IPS-NIHi7 (cell line): ENCODE results near the gene HEXD.
A peak's percentile ranks its signal among the peaks of the same experiment; 100 is the strongest.
"Not testable (repeated sequence)": the region's sequence is repeated elsewhere in the genome, so short reads cannot be mapped to it uniquely, and the experiment has no call there.

Experiments
- DNase-seq: peaks from one replicate; pipeline ENCODE4 v3.0.0; 2012; ENCODE audit warnings: mixed read lengths; ENCODE audit errors: extremely low spot score

HEXD gene

DNA sequence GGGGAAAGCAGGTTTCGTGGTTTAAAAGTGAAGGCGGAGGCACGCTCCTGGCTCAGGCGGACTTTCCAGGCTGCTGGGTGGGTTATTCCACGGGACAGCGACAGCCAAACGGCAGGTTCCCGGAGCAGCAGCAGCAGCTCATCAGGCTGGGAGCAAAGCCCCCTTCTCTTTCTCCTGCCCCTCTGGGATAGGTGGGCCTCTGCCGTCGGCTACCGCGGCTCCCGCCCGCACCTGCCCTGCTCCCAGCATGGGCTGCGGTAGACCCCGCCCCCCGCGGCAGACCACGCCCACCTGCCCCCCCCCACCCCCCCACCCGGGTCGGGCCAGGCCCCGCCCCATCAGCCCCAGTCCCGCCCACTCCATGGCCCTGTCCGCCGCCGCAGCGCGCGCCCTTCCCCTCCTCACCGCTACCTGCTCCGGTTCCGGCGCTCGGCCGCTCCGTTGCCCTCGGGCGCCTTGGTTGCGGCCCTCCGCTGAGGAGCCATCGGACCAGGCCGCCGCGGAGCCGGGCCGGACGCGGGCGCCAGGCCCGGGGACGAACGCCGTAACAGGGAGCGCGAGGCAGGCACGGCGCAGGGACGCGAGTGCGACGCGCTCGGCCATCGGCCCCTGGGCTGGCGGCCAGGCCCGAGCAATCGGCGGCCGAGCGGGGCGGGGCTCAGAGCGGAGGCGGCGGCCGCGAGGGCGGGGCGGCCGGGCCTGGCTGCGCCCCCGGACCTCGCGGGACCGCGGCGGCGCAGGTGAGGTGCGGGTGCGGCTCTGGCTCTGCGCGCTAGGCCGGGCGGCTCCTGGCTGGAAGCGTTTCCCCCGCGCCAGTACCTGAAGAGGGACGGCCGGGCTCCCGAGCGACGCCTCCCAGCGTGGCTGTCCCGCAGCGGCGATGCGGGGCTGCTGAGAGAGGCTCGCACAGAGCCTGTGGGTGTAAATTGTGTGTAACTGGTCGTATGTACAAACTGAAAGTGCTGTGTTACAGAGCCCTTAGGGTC, at the start of gene HEXD, which contains the start of gene OGFOD3:
Gene HEXD (plus strand): TSS at position 347 of the 986 bp plus-strand sequence. CDS start 1,453 bp downstream, outside the sequence.
Gene OGFOD3 (minus strand): TSS at position 586 of the 986 bp plus-strand sequence. CDS start 101 bp downstream, at position 485.
- DNase-seq, result peak; percentile 99

DNA sequence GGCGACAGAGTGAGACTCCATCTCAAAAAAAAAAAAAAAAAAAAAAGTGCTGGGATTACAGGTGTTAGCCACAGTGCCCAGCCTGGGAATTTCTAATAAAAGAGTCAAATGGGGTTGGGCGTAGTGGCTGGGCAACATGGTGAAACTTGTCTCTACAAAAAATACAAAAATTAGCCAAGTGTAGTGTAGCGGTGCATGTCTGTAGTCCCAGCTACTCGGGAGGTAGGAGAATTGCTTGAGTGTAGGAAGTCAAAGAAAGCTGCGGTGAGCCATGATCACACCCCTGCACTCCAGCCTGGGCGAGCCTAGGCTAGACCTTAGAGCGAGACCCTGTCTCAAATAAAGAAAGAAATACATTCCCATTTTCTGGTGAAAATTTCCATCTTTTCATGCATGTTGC, 48.9 kb upstream of the HEXD start:
- DNase-seq, result no peak

DNA sequence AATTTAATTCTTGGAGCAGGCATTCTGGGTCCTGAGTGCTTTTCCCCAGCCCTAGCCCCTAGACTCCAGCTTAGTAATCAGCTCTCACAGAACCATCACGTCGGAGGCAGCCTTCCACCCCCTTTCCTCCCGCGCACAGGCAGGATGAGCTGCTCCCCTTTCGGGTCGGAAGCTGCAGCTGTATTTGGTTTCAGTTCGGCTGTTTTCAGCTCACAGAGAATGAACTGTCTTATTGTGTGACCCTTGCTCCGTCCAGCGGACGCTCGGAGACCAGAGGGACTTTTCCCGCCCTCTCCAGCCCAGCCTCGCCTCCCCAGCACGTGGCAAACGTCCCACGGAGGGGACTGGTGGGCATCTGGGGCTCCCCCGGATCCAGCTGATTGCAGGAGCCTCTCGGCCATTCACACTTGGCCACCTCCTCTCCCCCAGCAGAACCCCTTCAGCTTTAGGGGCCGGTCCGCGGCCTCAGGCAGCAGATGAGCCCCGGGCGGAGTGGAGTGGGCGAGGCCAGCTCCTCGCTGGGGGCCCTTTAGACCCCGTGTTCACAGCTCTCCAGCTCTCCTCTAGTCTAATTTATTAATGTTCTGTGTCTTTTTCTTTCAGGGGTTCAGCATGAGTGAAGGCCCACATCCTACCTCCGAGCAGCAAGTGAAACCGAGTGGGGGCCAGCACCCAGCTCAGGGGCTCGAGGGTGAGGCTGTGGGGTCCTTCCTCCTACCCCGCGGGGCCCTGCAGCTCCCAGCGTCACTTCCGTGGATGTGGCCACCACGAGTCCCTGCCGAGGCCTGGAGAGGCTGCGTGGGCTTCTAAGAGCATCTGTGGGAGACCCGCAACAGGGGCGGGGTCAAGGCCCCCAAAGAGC, 47.4 kb upstream of the HEXD start:
- no peak for DNase-seq

DNA sequence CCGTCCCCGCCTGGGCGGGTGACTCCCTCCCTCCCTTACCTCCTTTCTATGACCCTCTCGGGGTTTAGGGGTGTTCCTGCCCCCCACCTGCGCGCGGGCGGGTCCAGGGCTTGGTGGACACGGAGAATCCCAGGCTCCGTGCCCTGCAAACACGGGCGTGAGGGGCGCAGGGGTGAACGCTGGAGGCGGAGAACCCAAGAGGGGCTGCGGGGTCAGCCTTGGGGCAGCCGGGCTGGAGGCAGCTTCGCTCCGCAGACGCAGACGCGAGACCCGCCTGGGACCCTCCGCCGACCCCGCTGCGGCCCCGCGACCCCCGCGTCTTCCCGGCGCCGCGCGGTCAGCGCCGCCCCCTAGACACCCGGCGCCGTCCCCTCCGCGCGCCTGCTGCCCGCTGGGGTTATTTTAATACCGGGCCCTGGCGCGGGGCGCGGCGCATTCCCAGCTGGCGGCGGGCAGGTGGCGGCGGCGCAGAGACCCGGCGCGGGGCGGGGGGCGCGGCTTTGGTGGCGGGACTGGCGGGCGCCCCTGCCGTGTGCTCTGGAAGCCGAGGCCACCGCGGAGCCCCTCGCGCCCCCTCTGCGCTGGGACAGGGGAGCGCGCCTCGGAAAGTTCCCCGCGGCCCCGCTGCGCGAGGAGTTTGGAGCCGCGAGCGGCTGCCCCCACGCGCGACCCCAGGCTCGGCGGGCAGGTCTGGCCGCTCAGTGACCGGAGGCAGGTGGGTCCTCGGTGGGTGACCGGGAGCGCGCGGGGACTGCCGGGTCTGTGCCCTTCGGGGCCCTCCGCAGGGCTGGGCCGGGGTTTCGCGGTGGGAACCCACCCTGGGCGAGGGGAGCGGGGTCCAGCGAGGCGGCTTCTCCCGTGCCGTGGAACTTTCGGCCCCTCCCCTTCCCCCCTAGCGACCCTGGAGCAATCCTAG, 46.6 kb upstream of the HEXD start, which contains the start of gene UTS2R:
Gene UTS2R (plus strand): TSS at position 433 of the 916 bp plus-strand sequence. CDS start 2,560 bp downstream, outside the sequence.
- peak; percentile 52 for DNase-seq

DNA sequence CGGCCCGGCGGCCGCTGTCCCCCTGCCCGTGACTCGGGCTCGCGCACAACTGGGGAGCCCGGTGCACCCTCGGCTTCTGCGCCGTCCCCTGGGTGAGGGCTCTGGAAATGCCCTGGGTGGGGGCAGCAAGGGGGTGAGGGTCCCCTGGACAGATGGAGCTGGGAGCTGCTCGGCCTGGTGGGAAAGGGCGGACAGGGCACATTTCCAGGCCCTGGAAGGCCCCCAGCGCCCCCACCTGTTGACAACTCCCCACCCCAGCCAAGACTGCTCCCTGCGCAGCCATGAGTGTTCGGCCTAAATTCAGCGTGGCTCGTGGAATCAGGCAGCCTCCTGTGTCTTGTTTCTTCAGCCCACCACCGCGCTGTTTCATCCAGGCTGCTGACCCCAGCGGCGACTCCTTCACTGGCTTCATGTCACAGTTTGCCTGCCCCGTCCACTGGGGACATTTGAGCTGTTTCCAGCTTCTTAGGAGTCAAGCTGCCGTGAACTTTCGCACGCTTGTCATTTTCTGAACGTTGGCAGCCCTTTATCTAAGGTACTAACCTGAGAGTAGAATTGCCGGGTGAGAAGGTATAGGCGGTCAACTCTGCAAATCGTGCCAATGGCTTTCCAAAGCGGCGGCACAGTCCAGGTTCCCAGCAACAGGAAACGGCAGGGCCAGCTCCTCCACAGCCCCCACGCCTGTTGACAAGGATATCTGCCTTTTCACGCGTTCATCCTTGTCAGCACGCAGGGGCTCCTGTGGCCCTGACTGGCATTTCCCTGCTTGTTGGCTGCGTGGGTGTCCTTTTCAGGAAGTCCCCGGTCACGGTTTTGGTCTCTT, 45.7 kb upstream of the HEXD start:
- DNase-seq, result no peak

DNA sequence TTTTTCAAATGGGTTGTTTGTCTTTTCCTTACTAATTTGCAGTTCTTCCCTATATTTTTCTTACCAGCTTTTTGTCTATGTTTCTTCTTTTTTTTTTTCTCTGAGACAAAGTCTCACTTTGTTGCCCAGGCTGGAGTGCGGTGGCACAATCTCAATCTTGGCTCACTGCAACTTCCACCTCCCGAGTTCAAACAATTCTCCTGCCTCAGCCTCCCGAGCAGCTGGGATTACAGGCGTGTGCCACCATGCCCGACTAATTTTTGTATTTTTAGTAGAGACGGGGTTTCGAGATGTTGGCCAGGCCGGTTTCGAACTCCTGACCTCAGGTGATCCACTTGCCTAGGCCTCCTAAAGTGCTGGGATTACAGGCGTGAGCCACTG, 45.1 kb upstream of the HEXD start:
- DNase-seq, result not testable (repeated sequence)

DNA sequence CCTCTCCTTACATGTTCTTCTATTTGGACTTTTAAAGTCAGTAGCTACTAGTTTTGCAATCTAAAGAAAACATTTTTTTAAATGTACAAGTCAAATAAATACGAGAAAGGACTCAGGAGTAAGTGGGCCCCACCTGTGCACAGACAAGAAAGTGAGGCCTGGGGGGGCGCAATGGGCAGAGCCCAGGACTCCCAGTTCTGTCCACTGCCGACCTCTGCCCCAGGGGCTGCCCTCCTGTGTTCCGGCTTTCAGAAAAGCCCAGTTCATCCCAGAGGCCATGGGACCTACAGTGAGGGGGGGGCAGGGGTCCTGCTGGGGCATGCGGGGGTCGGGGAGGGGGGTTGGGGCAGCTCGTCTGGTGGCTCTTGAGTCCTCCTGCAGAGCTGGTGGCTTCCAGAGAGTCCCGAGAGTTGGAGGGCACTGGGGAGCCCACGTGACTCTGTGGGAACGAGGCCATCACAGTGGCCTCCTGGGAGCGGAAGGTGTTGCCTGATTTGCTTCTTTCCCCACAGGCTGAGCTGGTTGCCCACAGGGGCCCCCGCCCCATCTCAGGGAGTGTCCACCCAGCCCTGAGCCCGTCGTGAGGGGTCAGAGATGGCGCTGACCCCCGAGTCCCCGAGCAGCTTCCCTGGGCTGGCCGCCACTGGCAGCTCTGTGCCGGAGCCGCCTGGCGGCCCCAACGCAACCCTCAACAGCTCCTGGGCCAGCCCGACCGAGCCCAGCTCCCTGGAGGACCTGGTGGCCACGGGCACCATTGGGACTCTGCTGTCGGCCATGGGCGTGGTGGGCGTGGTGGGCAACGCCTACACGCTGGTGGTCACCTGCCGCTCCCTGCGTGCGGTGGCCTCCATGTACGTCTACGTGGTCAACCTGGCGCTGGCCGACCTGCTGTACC, 44.2 kb upstream of the HEXD start:
- DNase-seq, result no peak

DNA sequence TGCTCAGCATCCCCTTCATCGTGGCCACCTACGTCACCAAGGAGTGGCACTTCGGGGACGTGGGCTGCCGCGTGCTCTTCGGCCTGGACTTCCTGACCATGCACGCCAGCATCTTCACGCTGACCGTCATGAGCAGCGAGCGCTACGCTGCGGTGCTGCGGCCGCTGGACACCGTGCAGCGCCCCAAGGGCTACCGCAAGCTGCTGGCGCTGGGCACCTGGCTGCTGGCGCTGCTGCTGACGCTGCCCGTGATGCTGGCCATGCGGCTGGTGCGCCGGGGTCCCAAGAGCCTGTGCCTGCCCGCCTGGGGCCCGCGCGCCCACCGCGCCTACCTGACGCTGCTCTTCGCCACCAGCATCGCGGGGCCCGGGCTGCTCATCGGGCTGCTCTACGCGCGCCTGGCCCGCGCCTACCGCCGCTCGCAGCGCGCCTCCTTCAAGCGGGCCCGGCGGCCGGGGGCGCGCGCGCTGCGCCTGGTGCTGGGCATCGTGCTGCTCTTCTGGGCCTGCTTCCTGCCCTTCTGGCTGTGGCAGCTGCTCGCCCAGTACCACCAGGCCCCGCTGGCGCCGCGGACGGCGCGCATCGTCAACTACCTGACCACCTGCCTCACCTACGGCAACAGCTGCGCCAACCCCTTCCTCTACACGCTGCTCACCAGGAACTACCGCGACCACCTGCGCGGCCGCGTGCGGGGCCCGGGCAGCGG, 43.4 kb upstream of the HEXD start:
- no peak for DNase-seq

DNA sequence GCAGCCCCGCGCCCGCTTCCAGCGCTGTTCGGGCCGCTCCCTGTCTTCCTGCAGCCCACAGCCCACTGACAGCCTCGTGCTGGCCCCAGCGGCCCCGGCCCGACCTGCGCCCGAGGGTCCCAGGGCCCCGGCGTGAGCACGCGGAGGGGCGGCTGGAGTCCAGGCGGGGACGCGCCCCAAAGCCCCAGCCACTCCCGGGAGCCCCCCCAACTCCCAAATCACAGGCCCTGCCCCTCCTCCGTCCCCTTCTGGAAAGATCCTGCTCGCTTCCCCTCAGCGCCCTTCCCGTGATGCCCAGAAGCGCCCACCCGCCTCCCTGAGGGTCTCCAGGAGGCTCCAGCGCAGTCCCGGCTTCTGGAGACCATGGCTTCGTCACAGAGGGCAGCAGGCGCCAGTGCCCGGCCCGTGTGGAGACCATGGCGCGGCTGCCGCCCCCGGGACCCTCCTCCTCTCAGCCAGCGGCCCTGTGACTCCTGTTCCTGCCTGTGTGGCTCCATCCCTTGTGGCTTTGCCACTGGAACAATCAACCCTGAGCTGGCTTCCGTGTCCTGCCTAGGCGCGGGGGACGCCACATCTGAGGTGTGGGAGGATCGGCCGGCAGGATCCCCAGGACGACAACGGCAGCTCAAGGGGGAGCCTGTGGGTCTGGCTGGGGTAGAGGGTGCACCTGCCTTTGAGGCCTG, 42.6 kb upstream of the HEXD start:
- no peak for DNase-seq

DNA sequence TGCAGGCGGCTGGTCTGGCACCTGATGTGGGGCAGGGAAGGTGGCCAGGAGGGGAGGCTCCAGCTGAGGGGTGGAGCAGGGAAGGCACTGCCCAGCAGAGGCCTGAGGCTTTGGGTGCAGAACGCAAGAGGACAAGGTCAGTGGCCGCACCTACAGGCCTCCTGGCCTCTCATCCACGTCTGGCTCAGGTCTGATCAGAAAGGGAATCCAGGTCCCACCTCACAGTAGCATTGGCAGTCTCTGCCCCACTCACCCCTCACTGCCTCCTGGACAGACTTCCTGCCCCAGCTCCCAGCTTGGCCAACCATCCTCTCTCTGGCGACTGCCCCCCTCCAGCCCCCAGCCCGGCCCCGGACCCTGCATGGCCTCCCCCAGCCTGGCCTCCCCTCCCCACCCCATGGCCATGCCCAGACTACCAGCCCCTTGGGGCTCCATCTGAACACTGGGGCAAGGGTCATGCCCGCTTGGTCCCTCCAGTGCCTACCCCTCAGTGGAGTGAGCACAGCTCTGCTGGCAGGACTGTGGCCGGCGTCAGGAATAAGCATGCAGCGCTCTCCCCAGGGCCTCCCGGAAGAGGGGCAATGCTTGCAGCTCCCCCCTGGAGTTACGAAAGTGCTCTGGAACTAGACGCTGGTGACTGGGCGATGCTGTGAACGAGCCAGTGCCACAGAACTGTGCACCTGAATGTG, 42.0 kb upstream of the HEXD start:
- no peak for DNase-seq

DNA sequence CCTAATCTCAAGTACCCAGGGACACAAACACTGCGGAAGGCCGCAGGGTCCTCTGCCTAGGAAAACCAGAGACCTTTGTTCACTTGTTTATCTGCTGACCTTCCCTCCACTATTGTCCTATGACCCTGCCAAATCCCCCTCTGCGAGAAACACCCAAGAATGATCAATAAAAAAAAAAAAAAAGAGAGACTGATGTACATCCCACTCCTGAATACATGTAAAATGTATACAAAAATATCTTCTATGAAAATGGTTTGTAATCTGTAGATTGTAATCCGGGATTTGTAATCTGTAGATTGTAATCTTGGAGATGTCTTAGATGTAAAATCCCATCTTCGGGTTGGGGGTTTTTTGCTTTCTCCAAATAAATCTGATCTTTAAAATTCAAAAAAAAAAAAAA, 40.9 kb upstream of the HEXD start:
- not testable (repeated sequence) for DNase-seq

DNA sequence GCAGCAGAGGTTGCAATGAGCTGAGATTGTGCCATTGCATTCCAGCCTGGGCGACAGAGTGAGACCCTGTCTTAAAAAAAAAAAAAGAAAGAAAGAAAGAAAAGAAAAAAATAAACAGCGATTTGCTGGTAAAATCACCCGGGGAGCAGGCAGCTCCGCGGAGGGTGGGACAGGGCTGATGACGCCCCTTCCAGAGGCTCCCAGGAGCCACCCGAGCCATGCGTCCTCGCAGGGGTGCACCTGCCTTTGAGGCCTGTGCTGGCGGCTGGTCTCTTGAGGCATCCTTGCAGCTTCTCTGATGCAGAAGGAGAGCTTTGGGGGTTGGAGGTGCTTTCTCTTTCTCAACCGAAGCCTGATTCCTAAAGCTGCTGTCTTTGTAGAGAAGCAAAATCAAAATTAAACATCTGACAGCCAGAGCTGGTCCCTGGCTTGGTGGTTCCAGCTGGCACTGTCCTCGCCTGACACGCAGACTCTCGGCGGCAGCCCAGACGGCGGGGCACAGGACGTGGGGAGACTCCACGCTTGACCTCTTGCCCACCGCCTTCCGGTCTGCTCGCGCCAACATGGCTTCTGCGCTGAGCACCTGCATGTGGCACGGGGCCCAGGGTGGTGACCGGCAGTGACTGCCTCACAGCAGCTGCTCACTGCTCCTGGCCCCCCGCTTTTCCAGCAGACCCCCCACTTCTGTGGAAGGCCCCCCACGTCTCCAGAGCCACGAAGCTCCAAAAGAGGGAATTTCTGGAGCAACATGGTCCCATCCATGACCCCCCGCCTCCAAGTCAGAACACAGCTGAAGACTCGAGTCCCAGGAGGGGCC, 40.0 kb upstream of the HEXD start:
- DNase-seq, result no peak

DNA sequence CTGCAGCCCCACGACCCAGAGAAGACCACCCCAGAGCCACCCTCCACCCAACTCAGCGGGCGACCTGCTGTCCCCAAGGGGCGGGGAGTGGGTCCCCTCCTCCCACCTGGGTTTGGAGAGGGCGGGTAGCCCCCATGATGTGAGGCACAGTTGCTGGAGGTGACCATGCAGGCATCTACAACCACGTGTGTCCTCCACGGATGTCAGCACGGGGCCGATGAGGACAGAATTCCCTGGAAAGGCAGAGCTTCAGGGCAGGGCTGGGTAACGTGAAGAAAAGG, 39.5 kb upstream of the HEXD start:
- no peak for DNase-seq

DNA sequence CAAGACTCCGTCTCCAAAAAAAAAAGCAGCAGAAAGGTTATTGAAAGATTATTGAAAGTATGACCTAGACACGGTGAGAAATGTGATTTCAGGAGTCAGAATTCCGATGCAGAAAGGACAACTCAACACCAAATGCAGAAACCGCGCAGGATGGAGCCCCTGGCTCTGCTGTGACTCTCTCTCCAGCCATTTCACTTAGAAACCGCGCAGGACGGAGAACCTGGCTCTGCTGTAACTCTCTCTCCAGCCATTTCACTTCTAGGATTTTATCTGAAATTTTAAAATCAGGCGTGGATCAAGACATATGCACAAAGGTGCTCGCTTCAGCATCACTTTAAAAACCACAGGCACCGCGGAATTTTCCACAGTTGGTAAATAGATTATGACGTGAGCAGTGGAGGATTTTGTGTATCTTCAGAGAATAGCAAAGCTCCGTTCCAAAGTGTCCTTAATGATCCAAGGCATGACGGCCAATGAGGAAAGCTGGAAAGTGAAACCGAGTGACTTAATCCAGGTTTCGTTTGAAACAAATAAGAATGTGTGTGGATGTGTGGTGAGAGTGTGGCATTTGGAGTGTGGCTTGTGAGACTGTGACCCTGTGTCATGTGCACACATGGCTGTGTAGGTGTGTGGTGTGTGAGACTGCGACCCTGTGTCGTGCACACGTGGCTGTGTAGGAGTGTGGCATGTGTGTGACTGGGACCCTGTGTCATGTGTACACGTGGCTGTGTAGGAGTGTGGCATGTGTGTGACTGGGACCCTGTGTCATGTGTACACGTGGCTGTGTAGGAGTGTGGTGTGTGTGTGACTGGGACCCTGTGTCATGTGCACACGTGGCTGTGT, 37.1 kb upstream of the HEXD start:
- no peak for DNase-seq

DNA sequence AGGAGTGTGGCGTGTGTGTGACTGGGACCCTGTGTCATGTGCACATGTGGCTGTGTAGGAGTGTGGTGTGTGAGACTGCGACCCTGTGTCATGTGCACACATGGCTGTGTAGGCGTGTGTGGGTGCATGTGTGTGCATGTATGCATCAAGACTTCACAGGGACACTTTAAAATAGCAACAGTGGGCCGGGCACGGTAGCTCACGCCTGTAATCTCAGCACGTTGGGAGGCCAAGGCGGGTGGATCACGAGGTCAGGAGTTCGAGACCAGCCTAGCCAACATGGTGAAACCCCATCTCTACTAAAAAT, 36.5 kb upstream of the HEXD start:
- not testable (repeated sequence) for DNase-seq
